Panc1 (cell line): ENCODE measurements around the gene MXRA5.

ENCODE experiments used
- CTCF ChIP-seq: fragments of 450-650 bp; IDR thresholded peaks from 2 replicates; pipeline ENCODE4 v1.5.1; 2017; ENCODE audit warnings: mild to moderate bottlenecking
- POLR2AphosphoS5 ChIP-seq: IDR thresholded peaks from 2 replicates; pipeline ENCODE4 v1.6.1; 2012; ENCODE audit warnings: mild to moderate bottlenecking, low read depth, low read length, moderate library complexity
- REST ChIP-seq, 2 experiments: IDR thresholded peaks; 2 replicates each; pipeline ENCODE4 v1.6.1; 2011 to 2012; ENCODE audit warnings: low read depth in 2 of 2, control low read depth in 1 of 2, low read length in 1 of 2, mild to moderate bottlenecking in 1 of 2, moderate library complexity in 1 of 2; ENCODE audit not compliant: insufficient read depth in 1 of 2
- TCF7L2 ChIP-seq: IDR thresholded peaks from 2 replicates; pipeline ENCODE4 v1.6.1; 2011; ENCODE audit warnings: mild to moderate bottlenecking, low read depth, low read length, inconsistent platforms

- TF ChIP-seq CTCF (no peak), REST (IDR thresholded peaks at IDR 0.05; ENCODE audit: insufficient read depth in 1 of 2, low read depth in 2 of 2, low read length in 1 of 2) (no peak), POLR2AphosphoS5 (no peak), TCF7L2 (no peak)
Observed at GRCh38 chrX:3351276-3351675, 4.8 kb upstream of the MXRA5 start.
